GM10847 (cell line): Measurements from ENCODE around the gene BAD.

Experiments used
- POLR2A ChIP-seq: IDR thresholded peaks from 2 replicates; pipeline ENCODE4 v1.6.1; 2011; ENCODE audit not compliant: insufficient read length; ENCODE audit errors: extremely low read depth

Gene BAD

GRCh38 chr11:64275841-64276240, 8.6 kb downstream of the BAD start:
- no peak for TF ChIP-seq POLR2A

GRCh38 chr11:64275031-64275800, 9.2 kb downstream of the BAD start:
- no peak for TF ChIP-seq POLR2A

- peak; percentile 83 for TF ChIP-seq POLR2A
Measured at GRCh38 chr11:64269540-64270220, 14.8 kb downstream of the BAD start.

GRCh38 chr11:64268893-64269539, 15.4 kb downstream of the BAD start:
- no peak for TF ChIP-seq POLR2A

- TF ChIP-seq POLR2A: no peak
Measured at GRCh38 chr11:64268025-64268892, 16.2 kb downstream of the BAD start.

- TF ChIP-seq POLR2A: no peak
Measured at GRCh38 chr11:64267207-64267945, 17.1 kb downstream of the BAD start.

- TF ChIP-seq POLR2A: no peak
Measured at GRCh38 chr11:64266339-64266738, 18.1 kb downstream of the BAD start.

- TF ChIP-seq POLR2A: no peak
Measured at GRCh38 chr11:64265176-64266160, 19.0 kb downstream of the BAD start.

GRCh38 chr11:64264371-64264852, 20.1 kb downstream of the BAD start:
- TF ChIP-seq POLR2A: no peak

GRCh38 chr11:64263947-64264317, 20.5 kb downstream of the BAD start:
- no peak for TF ChIP-seq POLR2A

GRCh38 chr11:64263021-64263946, 21.2 kb downstream of the BAD start:
- TF ChIP-seq POLR2A: no peak
